OCI-LY7 (cell line): ENCODE measurements around the gene FCHSD2. TPM values are rescaled to one million over a fixed set of nuclear protein-coding genes. Genes with fewer than 3 reads are reported as not detected.

ENCODE experiments used
- BruUV-seq: library from RNA; stranded (reverse); fragments of 400-500 nt; replicated peaks from 2 replicates; lab custom pipeline; 2021; lab: Mats Ljungman, UMichigan
- CTCF ChIA-PET: fragments of 300-600 bp; sonication (Branson Sonifier 250); formaldehyde crosslinking; loops from one replicate; lab custom pipeline; 2022; ENCODE audit warnings: antibody characterized with exemption; ENCODE audit not compliant: unreplicated experiment; lab: Charles Lee
- POLR2A ChIA-PET: fragments of 300-600 bp; sonication (Branson Sonifier 250); formaldehyde crosslinking; loops from one replicate; lab custom pipeline; 2022; ENCODE audit warnings: antibody characterized with exemption; lab: Charles Lee
- DNase-seq: peaks from one replicate; pipeline ENCODE4 v3.0.0-alpha.2; 2015; ENCODE audit warnings: low spot score
- H2AFZ ChIP-seq: fragments of 200-600 bp; sonication (generic), shearing (Covaris generic); 2 replicates; pipeline ENCODE4 v1.6.1; 2014; ENCODE audit warnings: mild to moderate bottlenecking, antibody characterized with exemption, low read length, moderate library complexity
- H3K27ac ChIP-seq: fragments of 200-600 bp; sonication (generic); 2 replicates; pipeline ENCODE4 v1.5.1; 2014; ENCODE audit warnings: mixed run types, low read depth, mild to moderate bottlenecking, moderate library complexity, low read length, inconsistent platforms; ENCODE audit not compliant: poor library complexity, severe bottlenecking
- H3K36me3 ChIP-seq: fragments of 200-600 bp; sonication (generic); 2 replicates; pipeline ENCODE4 v1.6.1; 2014; ENCODE audit warnings: mild to moderate bottlenecking, antibody characterized with exemption, low read length, moderate library complexity, mixed read lengths; ENCODE audit not compliant: insufficient read depth
- H3K4me1 ChIP-seq: fragments of 200-600 bp; sonication (generic); 2 replicates; pipeline ENCODE4 v1.5.1; 2014; ENCODE audit warnings: mild to moderate bottlenecking, low read length; ENCODE audit not compliant: insufficient read depth, poor library complexity, severe bottlenecking
- H3K4me2 ChIP-seq: fragments of 200-600 bp; sonication (generic); 2 replicates; pipeline ENCODE4 v1.6.1; 2014; ENCODE audit warnings: mild to moderate bottlenecking, low read length
- H3K4me3 ChIP-seq: fragments of 200-600 bp; sonication (generic); 2 replicates; pipeline ENCODE4 v1.5.1; 2014; ENCODE audit warnings: mild to moderate bottlenecking, low read depth, low read length; ENCODE audit not compliant: poor library complexity, severe bottlenecking
- H3K79me2 ChIP-seq: fragments of 200-600 bp; sonication (generic); 2 replicates; pipeline ENCODE4 v1.6.1; 2016; ENCODE audit warnings: low read depth, mild to moderate bottlenecking, low read length, moderate library complexity, mixed read lengths; ENCODE audit not compliant: insufficient read depth
- H3K9me2 ChIP-seq: fragments of 200-600 bp; sonication (generic); 2 replicates; pipeline ENCODE4 v1.6.1; 2016; ENCODE audit warnings: mild to moderate bottlenecking, low read length, mixed read lengths; ENCODE audit not compliant: insufficient read depth
- H3K9me3 ChIP-seq: fragments of 200-600 bp; sonication (generic); 2 replicates; pipeline ENCODE4 v1.6.1; 2014; ENCODE audit warnings: mild to moderate bottlenecking, mixed run types, low read length, mixed read lengths
- H4K20me1 ChIP-seq: fragments of 200-600 bp; sonication (generic); 2 replicates; pipeline ENCODE4 v1.6.1; 2014; ENCODE audit warnings: mild to moderate bottlenecking, antibody characterized with exemption, low read length, moderate library complexity, mixed read lengths; ENCODE audit not compliant: insufficient read depth
- CTCF ChIP-seq: fragments of 200-600 bp; sonication (generic); conservative IDR thresholded peaks from 2 replicates; pipeline ENCODE4 v1.5.1; 2014; ENCODE audit warnings: mild to moderate bottlenecking, antibody characterized with exemption, low read length, moderate library complexity, mixed read lengths
- EZH2phosphoT487 ChIP-seq: fragments of 200-600 bp; sonication (generic); IDR thresholded peaks from 2 replicates; pipeline ENCODE4 v1.6.1; 2018; ENCODE audit warnings: low read depth, borderline replicate concordance, mild to moderate bottlenecking, mixed run types, antibody characterized with exemption, low read length, moderate library complexity, mixed read lengths
- intact Hi-C: fragments of 100-400 bp; cut with micrococcal nuclease; formaldehyde crosslinking; loops from one replicate; pipeline ENCODE4 v1.10.0; 2022; ENCODE audit not compliant: unreplicated experiment
- total RNA-seq, 2 experiments: library from RNA; depleted of rRNA in 1 of 2; stranded (reverse); fragments of >200 nt in 1 of 2; shearing (Covaris generic) in 1 of 2; gene quantifications; 2 replicates each; pipeline ENCODE4 v1.2.3, GENCODE V29; 2014 to 2022

FCHSD2 gene
- total RNA-seq, 2 experiments from 2014 or later = 39.0 to 147 TPM

GRCh38 chr11:72863916-72864315 is 278.2 kb downstream of the FCHSD2 start:
- peaks cover 96% of the 10 kb centered on the region for H3K36me3 ChIP-seq
- H3K4me2 ChIP-seq = no peak overlapping the region
- peaks cover 13% of the 10 kb centered on the region; the same call in 1 of the 2 replicates for H3K79me2 ChIP-seq
- no peaks in the 10 kb centered on the region for H4K20me1 ChIP-seq
- H3K4me1 ChIP-seq = no peaks in the 10 kb centered on the region
- no peak for DNase-seq
- ChIA-PET POLR2A (interaction anchor here (1.8 kb wide), 1 partner anchor 10 kb away, joined by 5 read pairs; no protein-coding TSS in a partner anchor), CTCF (no interaction called here)
- no peak overlapping the region for H3K27ac ChIP-seq
- intact Hi-C loops = no loop called here
- no peaks in the 10 kb centered on the region for H3K9me3 ChIP-seq
- no peak overlapping the region for H3K4me3 ChIP-seq
- no peak for TF ChIP-seq EZH2phosphoT487
- TF ChIP-seq CTCF = no peak
- H2AFZ ChIP-seq = no peak overlapping the region
- H3K9me2 ChIP-seq = no peaks in the 10 kb centered on the region
- no TSS peak for BruUV-seq

- Histone ChIP-seq H3K4me1 (no peaks in the 10 kb centered on the region), H3K9me3 (no peaks in the 10 kb centered on the region), H3K4me2 (no peak overlapping the region), H3K79me2 (peaks cover 13% of the 10 kb centered on the region; the same call in 1 of the 2 replicates), H4K20me1 (no peaks in the 10 kb centered on the region), H3K36me3 (peaks cover 97% of the 10 kb centered on the region), H2AFZ (no peak overlapping the region), H3K9me2 (no peaks in the 10 kb centered on the region), H3K4me3 (no peak overlapping the region), H3K27ac (no peak overlapping the region)
- no peak for DNase-seq
- ChIA-PET POLR2A (interaction anchor here (0.6 to 0.7 kb wide), 3 partner anchors 17 to 320 kb away, joined by 3 read pairs; no protein-coding TSS in a partner anchor), CTCF (no interaction called here)
- BruUV-seq = no TSS peak
- no peak for TF ChIP-seq CTCF
- TF ChIP-seq EZH2phosphoT487 = no peak
- intact Hi-C loops = no loop called here
Observed at GRCh38 chr11:72863091-72863490, 279.0 kb downstream of the FCHSD2 start.

GRCh38 chr11:72860592-72860991 is 281.5 kb downstream of the FCHSD2 start:
- Histone ChIP-seq H3K27ac (no peak overlapping the region), H3K9me2 (no peaks in the 10 kb centered on the region), H4K20me1 (no peaks in the 10 kb centered on the region), H3K4me3 (no peak overlapping the region), H3K9me3 (no peaks in the 10 kb centered on the region), H3K79me2 (peaks cover 13% of the 10 kb centered on the region; the same call in 1 of the 2 replicates), H2AFZ (no peak overlapping the region), H3K36me3 (peaks cover 95% of the 10 kb centered on the region), H3K4me1 (no peaks in the 10 kb centered on the region), H3K4me2 (no peak overlapping the region)
- ChIA-PET POLR2A (interaction anchor here (0.7 kb wide), 1 partner anchor 291 kb away, joined by 3 read pairs; no protein-coding TSS in a partner anchor), CTCF (no interaction called here)
- TF ChIP-seq CTCF (no peak), EZH2phosphoT487 (no peak)
- intact Hi-C loops = no loop called here
- no peak for DNase-seq
- BruUV-seq = no TSS peak
